HepG2 (cell line): ENCODE results near the gene UBAC1.

Source experiments
- CBX5 ChIP-seq: sonication (generic); formaldehyde crosslinking; IDR thresholded peaks from 2 replicates; pipeline ENCODE4 v1.4.0; 2020; ENCODE audit warnings: missing genetic modification reagents, borderline replicate concordance
- ESRRA ChIP-seq: sonication (generic); formaldehyde crosslinking; IDR thresholded peaks from 2 replicates; pipeline ENCODE4 v1.5.1; 2020; ENCODE audit warnings: mild to moderate bottlenecking, low read depth, missing genetic modification reagents
- GABPB1 ChIP-seq: IDR thresholded peaks from 2 replicates; pipeline ENCODE4 v1.6.1; 2016; ENCODE audit warnings: mild to moderate bottlenecking, missing genetic modification reagents, moderate library complexity, missing compliant biosample characterization
- HOXA3 ChIP-seq: sonication (generic); formaldehyde crosslinking; IDR thresholded peaks from 2 replicates; pipeline ENCODE4 v1.5.0; 2020; ENCODE audit warnings: missing genetic modification reagents
- HOXA5 ChIP-seq: sonication (generic); formaldehyde crosslinking; IDR thresholded peaks from 2 replicates; pipeline ENCODE4 v1.4.0; 2020; ENCODE audit warnings: missing genetic modification reagents
- POLR2A ChIP-seq, 2 experiments: IDR thresholded peaks; 2 replicates each; pipeline ENCODE4 v1.6.1; 2011; ENCODE audit warnings: low read depth in 2 of 2, low read length in 2 of 2, mild to moderate bottlenecking in 1 of 2, moderate library complexity in 1 of 2; ENCODE audit not compliant: insufficient read depth in 1 of 2
- ZNF225 ChIP-seq: sonication (generic); formaldehyde crosslinking; IDR thresholded peaks from 2 replicates; pipeline ENCODE4 v1.4.0; 2020; ENCODE audit warnings: mild to moderate bottlenecking, missing genetic modification reagents
- TF ChIP-seq, protein P1 (sequence below): IDR thresholded peaks from 2 replicates; pipeline ENCODE4 v1.6.1; 2016
- TF ChIP-seq, protein P2 (sequence below): sonication (generic); formaldehyde crosslinking; IDR thresholded peaks from 2 replicates; pipeline ENCODE4 v1.5.0; 2020; ENCODE audit warnings: mild to moderate bottlenecking, missing genetic modification reagents, moderate library complexity
- TF ChIP-seq, protein P3 (sequence below): sonication (generic); formaldehyde crosslinking; IDR thresholded peaks from 2 replicates; pipeline ENCODE4 v1.5.1; 2020; ENCODE audit warnings: mild to moderate bottlenecking, missing genetic modification reagents, borderline replicate concordance

DNA sequence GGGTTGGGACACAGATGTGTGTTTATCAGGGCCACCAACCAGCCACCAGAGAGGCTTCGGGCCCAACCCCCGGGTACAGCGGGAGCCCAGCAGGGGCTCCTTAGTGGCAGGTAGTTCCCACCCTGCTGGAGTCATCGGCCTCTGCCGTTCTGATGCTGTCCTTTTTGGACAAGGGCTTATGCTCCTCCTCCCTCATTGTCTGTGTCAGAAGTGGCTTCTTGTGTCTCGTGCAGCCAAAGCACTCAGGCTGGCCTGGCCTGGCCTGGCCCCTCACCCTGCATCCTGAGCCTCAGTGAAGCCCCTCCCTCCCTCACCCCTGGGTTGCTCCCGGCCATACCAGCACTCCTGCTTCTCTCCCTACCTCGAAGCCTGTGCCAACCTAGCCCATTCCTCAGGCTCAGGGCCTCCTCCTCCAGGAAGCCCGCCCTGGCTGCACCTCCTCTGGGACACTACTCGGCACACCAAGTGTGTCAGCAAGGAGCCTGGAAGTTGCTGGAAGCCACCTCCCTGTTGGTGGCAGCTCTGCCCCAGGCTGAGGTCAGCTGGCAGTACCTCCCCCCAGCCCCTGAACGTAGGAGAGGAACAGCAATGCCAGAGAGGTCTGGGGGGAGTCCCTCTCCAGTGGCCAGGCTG, 4.1 kb upstream of the UBAC1 start:
- TF ChIP-seq, protein P1, sequence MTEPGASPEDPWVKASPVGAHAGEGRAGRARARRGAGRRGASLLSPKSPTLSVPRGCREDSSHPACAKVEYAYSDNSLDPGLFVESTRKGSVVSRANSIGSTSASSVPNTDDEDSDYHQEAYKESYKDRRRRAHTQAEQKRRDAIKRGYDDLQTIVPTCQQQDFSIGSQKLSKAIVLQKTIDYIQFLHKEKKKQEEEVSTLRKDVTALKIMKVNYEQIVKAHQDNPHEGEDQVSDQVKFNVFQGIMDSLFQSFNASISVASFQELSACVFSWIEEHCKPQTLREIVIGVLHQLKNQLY (CRISPR knock-in tag): no peak
- TF ChIP-seq, protein P2, sequence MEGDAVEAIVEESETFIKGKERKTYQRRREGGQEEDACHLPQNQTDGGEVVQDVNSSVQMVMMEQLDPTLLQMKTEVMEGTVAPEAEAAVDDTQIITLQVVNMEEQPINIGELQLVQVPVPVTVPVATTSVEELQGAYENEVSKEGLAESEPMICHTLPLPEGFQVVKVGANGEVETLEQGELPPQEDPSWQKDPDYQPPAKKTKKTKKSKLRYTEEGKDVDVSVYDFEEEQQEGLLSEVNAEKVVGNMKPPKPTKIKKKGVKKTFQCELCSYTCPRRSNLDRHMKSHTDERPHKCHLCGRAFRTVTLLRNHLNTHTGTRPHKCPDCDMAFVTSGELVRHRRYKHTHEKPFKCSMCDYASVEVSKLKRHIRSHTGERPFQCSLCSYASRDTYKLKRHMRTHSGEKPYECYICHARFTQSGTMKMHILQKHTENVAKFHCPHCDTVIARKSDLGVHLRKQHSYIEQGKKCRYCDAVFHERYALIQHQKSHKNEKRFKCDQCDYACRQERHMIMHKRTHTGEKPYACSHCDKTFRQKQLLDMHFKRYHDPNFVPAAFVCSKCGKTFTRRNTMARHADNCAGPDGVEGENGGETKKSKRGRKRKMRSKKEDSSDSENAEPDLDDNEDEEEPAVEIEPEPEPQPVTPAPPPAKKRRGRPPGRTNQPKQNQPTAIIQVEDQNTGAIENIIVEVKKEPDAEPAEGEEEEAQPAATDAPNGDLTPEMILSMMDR: no peak
- TF ChIP-seq ESRRA (CRISPR knock-in tag): no peak
- no peak for TF ChIP-seq POLR2A (IDR thresholded peaks at IDR 0.05; ENCODE audit: insufficient read depth in 1 of 2, low read depth in 2 of 2, low read length in 2 of 2)
- TF ChIP-seq, protein P3, sequence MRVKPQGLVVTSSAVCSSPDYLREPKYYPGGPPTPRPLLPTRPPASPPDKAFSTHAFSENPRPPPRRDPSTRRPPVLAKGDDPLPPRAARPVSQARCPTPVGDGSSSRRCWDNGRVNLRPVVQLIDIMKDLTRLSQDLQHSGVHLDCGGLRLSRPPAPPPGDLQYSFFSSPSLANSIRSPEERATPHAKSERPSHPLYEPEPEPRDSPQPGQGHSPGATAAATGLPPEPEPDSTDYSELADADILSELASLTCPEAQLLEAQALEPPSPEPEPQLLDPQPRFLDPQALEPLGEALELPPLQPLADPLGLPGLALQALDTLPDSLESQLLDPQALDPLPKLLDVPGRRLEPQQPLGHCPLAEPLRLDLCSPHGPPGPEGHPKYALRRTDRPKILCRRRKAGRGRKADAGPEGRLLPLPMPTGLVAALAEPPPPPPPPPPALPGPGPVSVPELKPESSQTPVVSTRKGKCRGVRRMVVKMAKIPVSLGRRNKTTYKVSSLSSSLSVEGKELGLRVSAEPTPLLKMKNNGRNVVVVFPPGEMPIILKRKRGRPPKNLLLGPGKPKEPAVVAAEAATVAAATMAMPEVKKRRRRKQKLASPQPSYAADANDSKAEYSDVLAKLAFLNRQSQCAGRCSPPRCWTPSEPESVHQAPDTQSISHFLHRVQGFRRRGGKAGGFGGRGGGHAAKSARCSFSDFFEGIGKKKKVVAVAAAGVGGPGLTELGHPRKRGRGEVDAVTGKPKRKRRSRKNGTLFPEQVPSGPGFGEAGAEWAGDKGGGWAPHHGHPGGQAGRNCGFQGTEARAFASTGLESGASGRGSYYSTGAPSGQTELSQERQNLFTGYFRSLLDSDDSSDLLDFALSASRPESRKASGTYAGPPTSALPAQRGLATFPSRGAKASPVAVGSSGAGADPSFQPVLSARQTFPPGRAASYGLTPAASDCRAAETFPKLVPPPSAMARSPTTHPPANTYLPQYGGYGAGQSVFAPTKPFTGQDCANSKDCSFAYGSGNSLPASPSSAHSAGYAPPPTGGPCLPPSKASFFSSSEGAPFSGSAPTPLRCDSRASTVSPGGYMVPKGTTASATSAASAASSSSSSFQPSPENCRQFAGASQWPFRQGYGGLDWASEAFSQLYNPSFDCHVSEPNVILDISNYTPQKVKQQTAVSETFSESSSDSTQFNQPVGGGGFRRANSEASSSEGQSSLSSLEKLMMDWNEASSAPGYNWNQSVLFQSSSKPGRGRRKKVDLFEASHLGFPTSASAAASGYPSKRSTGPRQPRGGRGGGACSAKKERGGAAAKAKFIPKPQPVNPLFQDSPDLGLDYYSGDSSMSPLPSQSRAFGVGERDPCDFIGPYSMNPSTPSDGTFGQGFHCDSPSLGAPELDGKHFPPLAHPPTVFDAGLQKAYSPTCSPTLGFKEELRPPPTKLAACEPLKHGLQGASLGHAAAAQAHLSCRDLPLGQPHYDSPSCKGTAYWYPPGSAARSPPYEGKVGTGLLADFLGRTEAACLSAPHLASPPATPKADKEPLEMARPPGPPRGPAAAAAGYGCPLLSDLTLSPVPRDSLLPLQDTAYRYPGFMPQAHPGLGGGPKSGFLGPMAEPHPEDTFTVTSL (CRISPR knock-in tag): no peak
- no peak for TF ChIP-seq ZNF225 (CRISPR knock-in tag)
- TF ChIP-seq HOXA3: no peak
- no peak for TF ChIP-seq HOXA5 (CRISPR knock-in tag)
- TF ChIP-seq GABPB1: no peak
- TF ChIP-seq CBX5 (CRISPR knock-in tag): no peak
